Measurements from ENCODE around the gene SRRT. TPM values are rescaled to one million over a fixed set of nuclear protein-coding genes. Genes with fewer than 3 reads are reported as not detected.

The SRRT gene
- total RNA-seq, 2 donors from 2014 or later, result 114 to 204 TPM

DNA sequence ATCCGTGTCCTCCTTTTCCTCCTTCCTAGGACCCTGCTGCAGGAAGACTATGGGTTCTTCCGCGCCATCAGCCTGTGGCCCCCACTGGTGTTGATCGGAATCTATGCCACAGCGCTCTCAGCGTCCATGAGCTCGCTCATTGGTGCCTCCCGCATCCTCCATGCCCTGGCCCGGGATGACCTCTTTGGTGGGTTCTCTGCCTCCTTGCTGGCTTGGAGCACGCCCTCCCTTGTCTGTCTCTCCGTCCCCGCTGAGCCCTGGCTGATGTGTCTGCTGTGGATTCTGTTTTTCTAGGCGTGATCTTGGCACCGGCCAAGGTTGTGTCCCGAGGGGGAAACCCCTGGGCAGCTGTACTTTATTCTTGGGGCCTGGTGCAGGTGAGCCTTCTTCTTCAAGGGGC lies 15.0 kb upstream of the SRRT start:
- Histone ChIP-seq H3K36me3 (no peaks in the 10 kb centered on the region), H3K27me3 (no peaks in the 10 kb centered on the region), H3K4me3 (no peak overlapping the region), H3K9me3 (no peaks in the 10 kb centered on the region), H3K4me1 (no peaks in the 10 kb centered on the region), H3K9ac (ENCODE audit: low read depth in 2 of 2, low read length in 2 of 2) (no peak overlapping the region), H3K27ac (no peak overlapping the region)
- TF ChIP-seq, protein P1, sequence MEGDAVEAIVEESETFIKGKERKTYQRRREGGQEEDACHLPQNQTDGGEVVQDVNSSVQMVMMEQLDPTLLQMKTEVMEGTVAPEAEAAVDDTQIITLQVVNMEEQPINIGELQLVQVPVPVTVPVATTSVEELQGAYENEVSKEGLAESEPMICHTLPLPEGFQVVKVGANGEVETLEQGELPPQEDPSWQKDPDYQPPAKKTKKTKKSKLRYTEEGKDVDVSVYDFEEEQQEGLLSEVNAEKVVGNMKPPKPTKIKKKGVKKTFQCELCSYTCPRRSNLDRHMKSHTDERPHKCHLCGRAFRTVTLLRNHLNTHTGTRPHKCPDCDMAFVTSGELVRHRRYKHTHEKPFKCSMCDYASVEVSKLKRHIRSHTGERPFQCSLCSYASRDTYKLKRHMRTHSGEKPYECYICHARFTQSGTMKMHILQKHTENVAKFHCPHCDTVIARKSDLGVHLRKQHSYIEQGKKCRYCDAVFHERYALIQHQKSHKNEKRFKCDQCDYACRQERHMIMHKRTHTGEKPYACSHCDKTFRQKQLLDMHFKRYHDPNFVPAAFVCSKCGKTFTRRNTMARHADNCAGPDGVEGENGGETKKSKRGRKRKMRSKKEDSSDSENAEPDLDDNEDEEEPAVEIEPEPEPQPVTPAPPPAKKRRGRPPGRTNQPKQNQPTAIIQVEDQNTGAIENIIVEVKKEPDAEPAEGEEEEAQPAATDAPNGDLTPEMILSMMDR (IDR thresholded peaks at IDR 0.05), result no peak
- intact Hi-C loops (cut with DNase I), result no loop called here
- no peak for DNase-seq

DNA sequence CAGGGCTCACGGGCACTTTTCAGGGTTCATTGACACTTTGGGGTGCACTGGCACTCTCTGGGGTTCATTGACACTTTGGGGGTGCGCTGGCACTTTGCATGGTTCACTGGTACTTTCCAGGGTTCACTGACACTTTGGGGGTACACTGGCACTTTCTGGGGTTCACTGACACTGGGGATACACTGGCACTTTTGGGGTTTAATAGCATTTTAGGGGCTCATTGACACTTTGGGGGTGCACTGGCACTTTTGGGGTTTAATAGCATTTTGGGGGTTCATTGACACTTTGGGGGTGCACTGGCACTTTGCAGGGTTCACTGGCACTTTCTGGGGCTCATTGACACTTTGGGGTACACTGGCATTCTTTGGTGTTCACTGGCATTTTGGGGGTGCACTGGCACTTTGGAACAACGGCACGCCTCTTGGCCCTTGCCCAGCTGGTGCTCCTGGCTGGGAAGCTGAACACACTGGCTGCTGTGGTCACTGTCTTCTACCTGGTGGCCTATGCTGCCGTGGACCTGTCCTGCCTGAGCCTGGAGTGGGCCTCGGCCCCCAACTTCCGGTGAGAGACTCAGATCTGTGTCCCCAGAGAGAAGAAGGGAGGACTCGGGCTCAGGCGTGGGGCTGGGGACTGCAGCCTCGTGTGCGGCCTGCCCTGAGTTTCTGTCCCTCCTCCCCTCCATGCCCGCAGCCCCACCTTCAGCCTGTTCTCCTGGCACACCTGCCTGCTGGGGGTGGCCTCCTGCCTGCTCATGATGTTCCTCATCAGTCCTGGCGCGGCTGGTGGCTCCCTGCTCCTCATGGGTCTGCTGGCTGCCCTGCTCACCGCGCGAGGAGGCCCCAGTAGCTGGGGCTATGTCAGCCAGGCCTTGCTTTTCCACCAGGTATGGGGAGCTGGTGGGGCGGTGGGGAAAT lies 13.9 kb upstream of the SRRT start:
- no peak for DNase-seq
- intact Hi-C loops (cut with DNase I), result no loop called here
- no peaks in the 10 kb centered on the region for H3K27me3 ChIP-seq
- no peaks in the 10 kb centered on the region for H3K36me3 ChIP-seq
- no peak overlapping the region for H3K9ac ChIP-seq (ENCODE audit: low read depth in 2 of 2, low read length in 2 of 2)
- H3K4me3 ChIP-seq, result no peak overlapping the region
- H3K9me3 ChIP-seq, result no peaks in the 10 kb centered on the region
- TF ChIP-seq, protein P1 (IDR thresholded peaks at IDR 0.05), result no peak
- no peaks in the 10 kb centered on the region for H3K4me1 ChIP-seq
- H3K27ac ChIP-seq, result no peak overlapping the region

DNA sequence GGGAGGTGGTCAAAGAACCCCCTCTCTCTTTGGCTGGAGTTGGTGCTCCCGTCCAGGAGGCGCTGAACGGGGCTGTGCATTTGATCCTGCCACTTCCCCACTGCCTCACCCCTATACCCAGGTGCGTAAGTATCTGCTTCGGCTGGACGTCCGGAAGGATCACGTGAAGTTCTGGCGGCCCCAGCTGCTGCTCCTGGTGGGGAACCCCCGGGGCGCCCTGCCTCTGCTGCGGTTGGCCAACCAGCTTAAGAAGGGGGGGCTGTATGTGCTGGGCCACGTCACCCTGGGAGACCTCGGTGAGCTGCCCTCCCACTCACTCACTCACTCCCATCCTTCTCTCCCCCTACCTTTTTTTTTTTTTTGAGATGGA lies 13.3 kb upstream of the SRRT start:
- Histone ChIP-seq H3K4me3 (no peak overlapping the region), H3K4me1 (peaks cover 3% of the 10 kb centered on the region), H3K27me3 (no peaks in the 10 kb centered on the region), H3K36me3 (no peaks in the 10 kb centered on the region), H3K27ac (no peak overlapping the region), H3K9ac (ENCODE audit: low read depth in 2 of 2, low read length in 2 of 2) (no peak overlapping the region), H3K9me3 (no peaks in the 10 kb centered on the region)
- no peak for DNase-seq
- intact Hi-C loops (cut with DNase I), result no loop called here
- TF ChIP-seq, protein P1 (IDR thresholded peaks at IDR 0.05), result no peak

DNA sequence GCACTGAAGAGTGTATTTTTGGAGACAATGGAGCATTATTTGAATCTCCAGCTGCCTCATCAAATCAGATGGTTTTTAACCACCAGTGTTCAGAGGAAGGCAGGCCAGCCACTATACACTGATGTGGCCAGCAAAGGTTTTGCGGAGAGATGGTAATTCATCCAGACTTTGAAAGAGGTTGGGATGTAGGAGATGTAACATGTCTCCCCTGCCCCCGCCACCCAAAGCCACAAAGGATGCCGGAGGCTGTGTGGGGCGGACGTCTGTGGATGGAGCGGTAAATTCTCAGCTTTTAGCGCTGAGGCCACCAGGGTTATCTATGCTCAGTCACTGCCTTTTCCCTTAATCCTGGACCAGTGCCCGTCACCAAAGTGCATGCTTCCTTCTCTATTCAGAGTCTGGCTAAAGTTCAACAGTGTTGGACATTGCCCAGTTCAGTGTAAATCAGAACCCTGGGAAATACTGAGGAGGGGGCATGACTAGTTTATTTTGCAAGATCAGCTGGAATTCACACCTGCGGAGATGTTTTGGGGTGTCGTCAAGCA lies 11.4 kb upstream of the SRRT start:
- H3K27me3 ChIP-seq, result no peaks in the 10 kb centered on the region
- H3K27ac ChIP-seq, result no peak overlapping the region
- intact Hi-C loops (cut with DNase I), result no loop called here
- TF ChIP-seq, protein P1 (IDR thresholded peaks at IDR 0.05), result no peak
- no peaks in the 10 kb centered on the region for H3K9me3 ChIP-seq
- peak; percentile 63 for DNase-seq
- H3K4me1 ChIP-seq, result peaks cover 6% of the 10 kb centered on the region
- no peak overlapping the region for H3K4me3 ChIP-seq
- H3K9ac ChIP-seq (ENCODE audit: low read depth in 2 of 2, low read length in 2 of 2), result peak overlapping the region in 1 of 2 donors; percentile 14
- H3K36me3 ChIP-seq, result no peaks in the 10 kb centered on the region

DNA sequence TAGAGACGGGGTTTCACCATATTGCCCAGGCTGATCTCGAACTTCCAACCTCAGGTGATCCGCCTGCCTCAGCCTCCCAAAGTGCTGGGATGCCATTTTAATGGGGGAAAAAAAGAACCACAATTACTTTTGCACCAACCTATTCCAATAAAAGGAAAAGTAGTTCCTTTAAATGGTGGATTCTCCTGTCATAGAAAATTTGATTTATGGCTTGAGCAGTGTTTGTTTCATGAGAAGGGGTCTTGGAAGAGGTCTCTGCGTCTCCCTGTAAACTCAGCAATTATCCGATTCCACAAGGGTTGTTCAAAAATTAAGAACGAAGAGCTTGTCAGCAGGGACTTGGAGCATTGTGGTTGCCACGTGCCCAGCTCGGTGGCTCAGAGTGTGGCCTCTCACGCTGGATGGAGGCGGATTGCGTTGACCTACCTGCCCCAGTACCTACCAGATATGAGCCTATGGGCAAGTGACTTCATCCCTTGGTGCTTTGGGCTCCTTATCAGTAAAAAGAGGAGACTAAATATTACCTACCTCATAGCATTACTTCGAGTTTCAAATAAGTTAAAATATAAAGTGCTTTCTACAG lies 10.5 kb upstream of the SRRT start:
- H3K9ac ChIP-seq (ENCODE audit: low read depth in 2 of 2, low read length in 2 of 2), result no peak overlapping the region
- no peaks in the 10 kb centered on the region for H3K9me3 ChIP-seq
- no peak overlapping the region for H3K27ac ChIP-seq
- H3K27me3 ChIP-seq, result no peaks in the 10 kb centered on the region
- H3K4me1 ChIP-seq, result peaks cover 6% of the 10 kb centered on the region
- intact Hi-C loops (cut with DNase I), result no loop called here
- H3K4me3 ChIP-seq, result no peak overlapping the region
- H3K36me3 ChIP-seq, result no peaks in the 10 kb centered on the region
- TF ChIP-seq, protein P1 (IDR thresholded peaks at IDR 0.05), result no peak
- no peak for DNase-seq
